ENCODE results near the gene GPR153. TPM values are rescaled to one million over a fixed set of nuclear protein-coding genes. Genes with fewer than 3 reads are reported as not detected.

Gene GPR153
- total and polyA plus RNA-seq, 2 of the 13 experiments (the other 11 are each of a cell fraction or from before 2014, with no cell fraction given) = 0.22 to 0.31 TPM

DNA sequence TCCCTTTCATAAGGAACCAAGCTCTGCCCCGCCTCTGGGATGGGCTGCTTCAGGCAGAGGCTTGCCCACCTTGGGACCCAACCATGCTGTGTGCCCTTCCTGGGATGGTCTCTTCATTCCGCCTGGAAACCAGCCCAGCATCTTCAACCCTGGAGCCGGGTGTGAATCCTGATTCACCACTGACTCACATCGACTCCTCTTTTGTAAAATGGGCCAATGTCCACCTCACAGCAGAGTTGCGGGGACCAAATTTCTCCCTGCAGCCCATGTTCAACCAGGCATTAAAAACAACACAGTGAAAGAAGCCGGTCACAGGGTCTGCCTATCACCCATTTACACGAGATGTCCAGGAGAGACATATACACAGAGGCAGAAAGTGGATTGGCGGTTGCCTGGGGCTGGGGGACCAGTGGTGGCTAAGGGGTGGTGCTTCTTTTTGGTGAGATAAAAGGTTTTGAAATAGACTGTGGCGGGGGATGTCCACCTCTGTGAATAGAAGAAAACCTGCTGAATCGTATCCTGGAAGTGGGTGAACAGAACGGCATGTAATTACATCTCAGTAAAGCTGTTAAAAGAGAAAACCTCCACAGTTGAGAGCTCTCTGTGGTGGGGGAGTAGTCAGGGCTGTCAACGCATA is 6.9 kb upstream of the GPR153 start (continued):
- TF ChIP-seq ZNF431 (CRISPR knock-in tag; IDR thresholded peaks at IDR 0.05; ENCODE audit: borderline replicate concordance, low read depth) (no peak), KDM3A (CRISPR knock-in tag; IDR thresholded peaks at IDR 0.05; ENCODE audit: low read depth) (no peak), AKAP8 (CRISPR knock-in tag; IDR thresholded peaks at IDR 0.05) (no peak), MBD4 (IDR thresholded peaks at IDR 0.05; ENCODE audit: borderline replicate concordance, low read length) (no peak)
- TF ChIP-seq, protein P1, sequence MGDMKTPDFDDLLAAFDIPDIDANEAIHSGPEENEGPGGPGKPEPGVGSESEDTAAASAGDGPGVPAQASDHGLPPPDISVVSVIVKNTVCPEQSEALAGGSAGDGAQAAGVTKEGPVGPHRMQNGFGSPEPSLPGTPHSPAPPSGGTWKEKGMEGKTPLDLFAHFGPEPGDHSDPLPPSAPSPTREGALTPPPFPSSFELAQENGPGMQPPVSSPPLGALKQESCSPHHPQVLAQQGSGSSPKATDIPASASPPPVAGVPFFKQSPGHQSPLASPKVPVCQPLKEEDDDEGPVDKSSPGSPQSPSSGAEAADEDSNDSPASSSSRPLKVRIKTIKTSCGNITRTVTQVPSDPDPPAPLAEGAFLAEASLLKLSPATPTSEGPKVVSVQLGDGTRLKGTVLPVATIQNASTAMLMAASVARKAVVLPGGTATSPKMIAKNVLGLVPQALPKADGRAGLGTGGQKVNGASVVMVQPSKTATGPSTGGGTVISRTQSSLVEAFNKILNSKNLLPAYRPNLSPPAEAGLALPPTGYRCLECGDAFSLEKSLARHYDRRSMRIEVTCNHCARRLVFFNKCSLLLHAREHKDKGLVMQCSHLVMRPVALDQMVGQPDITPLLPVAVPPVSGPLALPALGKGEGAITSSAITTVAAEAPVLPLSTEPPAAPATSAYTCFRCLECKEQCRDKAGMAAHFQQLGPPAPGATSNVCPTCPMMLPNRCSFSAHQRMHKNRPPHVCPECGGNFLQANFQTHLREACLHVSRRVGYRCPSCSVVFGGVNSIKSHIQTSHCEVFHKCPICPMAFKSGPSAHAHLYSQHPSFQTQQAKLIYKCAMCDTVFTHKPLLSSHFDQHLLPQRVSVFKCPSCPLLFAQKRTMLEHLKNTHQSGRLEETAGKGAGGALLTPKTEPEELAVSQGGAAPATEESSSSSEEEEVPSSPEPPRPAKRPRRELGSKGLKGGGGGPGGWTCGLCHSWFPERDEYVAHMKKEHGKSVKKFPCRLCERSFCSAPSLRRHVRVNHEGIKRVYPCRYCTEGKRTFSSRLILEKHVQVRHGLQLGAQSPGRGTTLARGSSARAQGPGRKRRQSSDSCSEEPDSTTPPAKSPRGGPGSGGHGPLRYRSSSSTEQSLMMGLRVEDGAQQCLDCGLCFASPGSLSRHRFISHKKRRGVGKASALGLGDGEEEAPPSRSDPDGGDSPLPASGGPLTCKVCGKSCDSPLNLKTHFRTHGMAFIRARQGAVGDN (CRISPR knock-in tag; IDR thresholded peaks at IDR 0.05) = no peak
- TF ChIP-seq, protein P2, sequence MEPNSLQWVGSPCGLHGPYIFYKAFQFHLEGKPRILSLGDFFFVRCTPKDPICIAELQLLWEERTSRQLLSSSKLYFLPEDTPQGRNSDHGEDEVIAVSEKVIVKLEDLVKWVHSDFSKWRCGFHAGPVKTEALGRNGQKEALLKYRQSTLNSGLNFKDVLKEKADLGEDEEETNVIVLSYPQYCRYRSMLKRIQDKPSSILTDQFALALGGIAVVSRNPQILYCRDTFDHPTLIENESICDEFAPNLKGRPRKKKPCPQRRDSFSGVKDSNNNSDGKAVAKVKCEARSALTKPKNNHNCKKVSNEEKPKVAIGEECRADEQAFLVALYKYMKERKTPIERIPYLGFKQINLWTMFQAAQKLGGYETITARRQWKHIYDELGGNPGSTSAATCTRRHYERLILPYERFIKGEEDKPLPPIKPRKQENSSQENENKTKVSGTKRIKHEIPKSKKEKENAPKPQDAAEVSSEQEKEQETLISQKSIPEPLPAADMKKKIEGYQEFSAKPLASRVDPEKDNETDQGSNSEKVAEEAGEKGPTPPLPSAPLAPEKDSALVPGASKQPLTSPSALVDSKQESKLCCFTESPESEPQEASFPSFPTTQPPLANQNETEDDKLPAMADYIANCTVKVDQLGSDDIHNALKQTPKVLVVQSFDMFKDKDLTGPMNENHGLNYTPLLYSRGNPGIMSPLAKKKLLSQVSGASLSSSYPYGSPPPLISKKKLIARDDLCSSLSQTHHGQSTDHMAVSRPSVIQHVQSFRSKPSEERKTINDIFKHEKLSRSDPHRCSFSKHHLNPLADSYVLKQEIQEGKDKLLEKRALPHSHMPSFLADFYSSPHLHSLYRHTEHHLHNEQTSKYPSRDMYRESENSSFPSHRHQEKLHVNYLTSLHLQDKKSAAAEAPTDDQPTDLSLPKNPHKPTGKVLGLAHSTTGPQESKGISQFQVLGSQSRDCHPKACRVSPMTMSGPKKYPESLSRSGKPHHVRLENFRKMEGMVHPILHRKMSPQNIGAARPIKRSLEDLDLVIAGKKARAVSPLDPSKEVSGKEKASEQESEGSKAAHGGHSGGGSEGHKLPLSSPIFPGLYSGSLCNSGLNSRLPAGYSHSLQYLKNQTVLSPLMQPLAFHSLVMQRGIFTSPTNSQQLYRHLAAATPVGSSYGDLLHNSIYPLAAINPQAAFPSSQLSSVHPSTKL (CRISPR knock-in tag; IDR thresholded peaks at IDR 0.05) = no peak

Measured in HepG2 (cell line).